T-helper 2 cell treated with Interferon-gamma antibody and Interleukin-4, amounts not matched to agents 100 ng/mL and 5 ng/mL, for 36 hours (primary cell): ENCODE measurements around the gene FBXL14. TPM values are rescaled to one million over a fixed set of nuclear protein-coding genes. Genes with fewer than 3 reads are reported as not detected.

Experiments used
- intact Hi-C: fragments of 100-400 bp; cut with micrococcal nuclease; formaldehyde crosslinking; loops from one replicate; pipeline ENCODE4 v1.15.1; 2023
- total RNA-seq: library from RNA; stranded (reverse); gene quantifications from 2 replicates; pipeline ENCODE4 v1.2.3, GENCODE V29; 2022

FBXL14 gene
- total RNA-seq, 1 donor from 2014 or later = 22.2 TPM

- intact Hi-C loops = no loop called here
Observed at GRCh38 chr12:1519642-1520041, 74.7 kb downstream of the FBXL14 start.

DNA sequence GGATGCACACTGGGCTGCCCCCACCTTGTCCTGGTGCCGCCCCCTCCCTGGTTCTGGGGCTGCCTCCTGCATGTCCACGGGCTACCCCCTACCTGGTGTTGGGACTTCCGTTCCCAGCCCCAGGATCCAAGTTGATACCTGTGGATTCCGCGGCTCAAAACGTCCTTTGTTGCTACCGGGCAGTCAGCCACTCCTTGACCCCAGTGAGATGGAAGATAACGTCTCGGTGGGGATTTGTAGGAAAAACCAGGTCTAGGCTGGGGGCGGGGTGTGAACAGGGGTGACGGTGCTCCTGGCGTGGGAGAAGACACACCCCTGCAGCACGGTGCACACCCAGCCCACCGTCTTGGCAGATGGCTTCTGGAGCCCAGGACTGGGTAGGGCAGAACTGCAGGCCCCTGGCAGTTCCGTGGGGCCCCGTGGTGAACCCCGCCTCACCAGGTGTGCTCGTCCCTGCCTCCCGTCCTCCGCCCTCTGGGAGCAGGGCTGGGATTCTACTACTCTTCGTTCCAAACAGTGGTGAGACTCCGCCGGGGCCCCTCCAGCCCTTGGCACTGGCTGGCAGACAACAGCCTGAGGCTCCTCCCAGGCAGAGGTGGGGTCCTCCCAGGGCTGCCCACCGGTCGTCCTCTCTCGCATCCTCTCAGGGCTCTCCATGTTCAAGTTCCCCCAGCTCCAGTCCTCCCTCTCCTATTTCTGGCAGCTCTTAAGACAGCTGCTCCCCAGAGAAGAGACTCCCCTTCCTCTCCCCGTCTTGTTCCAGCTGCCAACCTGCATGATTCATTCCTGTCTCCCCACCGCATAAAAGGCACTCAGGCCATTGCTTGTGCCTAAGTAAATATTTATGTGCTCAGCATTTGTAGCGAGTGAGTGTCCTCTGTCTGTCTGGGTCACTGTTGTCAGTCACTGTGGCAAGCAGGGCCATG is 75.5 kb downstream of the FBXL14 start:
- intact Hi-C loops = no loop called here

GRCh38 chr12:1517734-1518525 is 76.5 kb downstream of the FBXL14 start:
- intact Hi-C loops = no loop called here

DNA sequence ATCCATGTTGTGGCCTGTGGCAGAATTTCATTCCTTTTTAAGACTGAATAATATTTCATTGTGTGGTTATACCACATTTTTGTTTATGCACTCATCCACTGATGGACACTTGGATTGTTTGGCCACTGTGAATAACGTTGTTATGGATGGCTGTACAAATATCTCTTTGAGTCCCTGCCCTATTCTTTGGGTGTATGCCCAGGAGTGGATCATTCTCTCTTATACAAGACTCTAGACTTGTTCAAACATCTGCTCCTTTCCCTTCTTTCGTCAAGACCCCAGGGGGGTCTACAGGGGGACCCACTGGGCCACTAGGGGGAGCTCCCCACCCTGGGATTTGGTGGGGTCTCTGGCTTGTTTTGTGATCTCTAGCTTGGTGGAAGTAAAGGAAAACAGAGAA is 77.4 kb downstream of the FBXL14 start:
- intact Hi-C loops = no loop called here

Other genes starting within 250 kb of the FBXL14 start
- gene WNT5B, start 34.6 kb upstream of the FBXL14 start, total RNA-seq = 0.27 and 0.75 TPM in 2 replicates
- 59.4 and 64.5 TPM in 2 replicates for gene ADIPOR2, start 96.5 kb upstream of the FBXL14 start, total RNA-seq
- not detected in 2 replicates for gene LRTM2, start 226.0 kb upstream of the FBXL14 start, total RNA-seq